Activated CD4-positive, alpha-beta T cell treated with anti-CD3 and anti-CD28 coated beads for 1 hour (primary cell): ENCODE results near the gene ZNF620.
"Not testable (repeated sequence)": the region's sequence is repeated elsewhere in the genome, so short reads cannot be mapped to it uniquely, and the experiment has no call there.

Experiments used
- DNase-seq: peaks from one replicate; pipeline ENCODE4 v3.0.0-alpha.2; 2020

The ZNF620 gene

DNA sequence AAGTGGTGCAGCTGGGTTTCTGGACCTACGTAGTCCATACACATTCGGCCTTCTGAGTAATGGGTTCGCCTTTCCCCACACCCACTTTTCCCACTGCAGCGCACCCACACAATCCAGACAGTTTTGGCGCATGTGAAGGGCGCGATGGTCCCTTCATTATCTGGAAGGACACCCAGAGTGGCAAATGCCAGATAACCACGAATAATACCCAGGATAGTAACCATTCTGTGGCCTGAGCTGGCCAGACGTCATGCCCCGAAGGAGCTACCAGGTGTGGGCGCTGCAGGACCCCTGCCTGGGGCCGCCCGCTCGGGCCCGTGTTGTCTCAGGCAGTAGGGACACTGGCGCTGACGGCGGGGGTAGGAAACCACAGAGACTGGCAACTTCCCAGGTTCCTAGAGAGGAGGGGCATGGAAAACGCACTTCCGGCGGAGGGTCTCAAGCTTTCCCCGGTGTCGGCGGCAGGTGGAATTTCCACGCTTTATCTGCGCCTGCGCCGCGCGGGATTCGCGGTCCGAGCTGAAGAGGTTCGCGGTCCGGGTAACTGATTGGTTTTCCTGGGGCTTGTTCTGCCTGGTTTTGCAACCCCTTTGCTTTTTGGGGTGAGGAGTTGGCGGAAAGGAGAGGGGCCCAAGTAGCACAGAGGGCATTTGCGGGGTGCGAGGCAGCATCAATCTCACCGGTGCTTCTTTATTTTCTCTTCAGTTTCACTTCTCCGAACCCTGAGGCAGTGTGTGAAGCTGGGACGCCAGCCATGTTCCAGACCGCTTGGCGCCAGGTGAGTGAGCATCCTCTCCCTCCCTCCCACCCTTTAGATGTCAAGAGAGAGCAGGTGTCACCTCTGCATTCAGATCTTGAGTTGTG, at the start of gene ZNF620:
Gene ZNF620 (plus strand): TSS at position 441 of the 864 bp plus-strand sequence. CDS start 314 bp downstream, at position 755.
- peak; percentile 46 for DNase-seq

DNA sequence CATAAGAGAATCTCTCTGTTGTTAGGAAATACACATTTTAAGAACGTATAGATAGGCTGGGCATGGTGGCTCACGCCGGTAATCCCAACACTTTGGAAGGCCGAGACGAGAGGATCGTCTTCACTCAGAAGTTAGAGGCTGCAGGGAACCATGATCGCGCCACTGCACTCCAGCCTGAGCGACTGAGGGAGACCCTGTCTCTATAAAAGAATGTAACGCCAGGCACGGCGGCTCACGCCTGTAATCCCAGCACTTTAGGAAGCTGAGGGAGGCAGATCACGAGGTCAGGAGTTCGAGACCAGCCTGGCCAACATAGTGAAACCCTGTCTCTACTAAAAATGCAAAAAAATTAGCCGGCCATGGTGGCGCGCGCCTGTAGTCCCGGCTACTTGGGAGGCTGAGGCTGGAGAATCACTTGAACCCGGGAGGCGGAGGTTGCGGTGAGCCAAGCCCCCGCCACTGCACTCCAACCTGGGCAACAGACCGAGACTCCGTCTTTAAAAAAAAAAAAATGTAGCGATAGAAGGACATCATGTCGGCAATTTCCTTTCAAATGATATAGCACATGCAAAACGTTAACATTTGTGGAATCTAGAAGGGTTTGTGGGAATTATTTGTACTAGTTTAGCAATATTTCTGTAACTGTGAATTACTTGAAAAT, 49.4 kb upstream of the ZNF620 start:
- no peak for DNase-seq

DNA sequence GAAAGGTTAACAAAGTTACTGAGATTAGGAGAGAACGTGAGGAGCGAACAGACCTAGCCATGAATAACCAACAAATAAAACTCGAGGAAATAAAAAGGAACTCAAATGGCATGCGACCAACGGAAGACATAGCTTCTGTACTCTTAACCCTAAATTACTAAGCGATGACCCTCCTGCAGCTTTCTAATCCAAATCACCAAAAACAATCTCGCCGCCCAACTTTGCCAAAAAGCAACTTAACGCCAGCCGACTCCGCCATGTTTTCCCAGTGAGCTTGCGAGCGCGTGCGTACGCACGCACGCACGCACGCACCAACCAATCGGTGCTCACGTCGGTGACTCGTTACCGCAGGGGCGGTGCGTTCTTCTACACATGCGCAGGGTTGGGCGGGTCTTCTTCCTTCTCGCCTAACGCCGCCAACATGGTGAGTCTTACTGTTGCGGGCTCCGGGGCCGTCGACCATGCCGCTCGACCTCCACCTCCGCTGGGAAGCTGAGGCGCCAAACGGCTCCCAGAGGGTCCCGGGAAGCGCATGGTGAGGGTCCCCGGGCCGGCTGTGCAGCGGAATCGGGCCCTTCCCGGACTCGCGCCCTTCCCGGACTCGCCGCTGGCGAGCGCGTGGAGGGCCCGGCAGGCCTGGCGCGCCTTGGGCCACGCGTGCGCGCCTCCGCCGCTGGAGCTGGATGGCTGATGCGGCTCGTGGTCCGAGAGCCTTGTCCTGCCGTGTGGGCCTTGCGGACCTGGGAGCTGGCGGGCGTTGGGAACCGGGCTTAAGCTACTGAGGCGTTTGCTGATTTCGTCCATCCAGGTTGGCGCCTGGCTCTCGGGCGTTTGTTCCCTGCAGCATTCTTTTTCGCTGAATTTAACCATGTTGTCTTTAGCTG, 48.7 kb upstream of the ZNF620 start, which contains the start of gene RPL14:
Gene RPL14 (plus strand): TSS at position 400 of the 884 bp plus-strand sequence. CDS start 133 bp downstream, at position 533.
- peak; percentile 91 for DNase-seq

DNA sequence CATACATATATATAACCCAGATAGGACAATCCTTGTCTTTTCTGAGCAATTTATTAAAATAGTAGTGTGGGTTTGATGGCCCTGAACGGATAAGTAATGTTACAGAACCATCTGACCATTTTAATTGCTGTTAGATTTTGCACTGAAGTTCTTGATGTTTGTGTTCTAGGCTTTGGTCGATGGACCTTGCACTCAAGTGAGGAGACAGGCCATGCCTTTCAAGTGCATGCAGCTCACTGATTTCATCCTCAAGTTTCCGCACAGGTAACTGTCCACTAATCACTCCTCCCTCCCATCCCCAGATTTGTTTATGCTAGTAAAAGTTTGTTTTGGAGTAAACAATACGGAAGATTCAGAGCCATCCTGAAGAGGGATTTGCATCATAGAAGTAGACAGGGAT, 47.4 kb upstream of the ZNF620 start:
- DNase-seq: no peak

DNA sequence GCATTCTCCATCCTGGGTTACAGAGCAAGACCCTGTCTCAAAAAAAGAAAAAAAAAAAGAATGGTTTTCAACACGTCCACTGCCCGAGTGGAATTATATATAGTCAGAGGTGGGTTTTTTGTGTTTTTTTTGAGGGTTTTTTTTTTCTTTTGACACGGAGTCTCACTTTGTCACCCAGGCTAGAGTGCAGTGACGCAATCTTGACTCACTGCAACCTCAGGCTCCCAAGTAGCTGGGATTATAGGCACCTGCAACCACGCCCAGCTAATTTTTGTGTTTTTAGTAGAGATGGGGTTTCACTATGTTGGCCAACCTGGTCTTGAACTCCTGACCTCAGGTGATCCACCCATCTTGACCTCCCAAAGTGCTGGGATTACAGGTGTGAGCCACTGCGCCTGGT, 45.4 kb upstream of the ZNF620 start:
- not testable (repeated sequence) for DNase-seq

DNA sequence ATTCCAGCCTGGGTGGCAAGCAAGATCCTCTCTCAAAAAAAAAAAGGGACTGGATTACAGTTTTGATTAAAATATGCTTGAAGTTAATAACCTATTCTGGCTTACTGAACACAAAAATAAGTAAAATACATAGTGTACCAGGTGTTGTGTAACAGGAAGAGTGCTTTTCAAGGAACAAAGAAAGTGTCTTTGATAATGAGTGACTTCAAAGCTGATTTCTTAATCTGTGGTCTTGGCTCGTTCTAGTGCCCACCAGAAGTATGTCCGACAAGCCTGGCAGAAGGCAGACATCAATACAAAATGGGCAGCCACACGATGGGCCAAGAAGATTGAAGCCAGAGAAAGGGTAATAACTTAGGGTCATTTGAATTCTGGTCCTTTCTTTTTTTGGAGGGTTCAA, 44.7 kb upstream of the ZNF620 start:
- no peak for DNase-seq

DNA sequence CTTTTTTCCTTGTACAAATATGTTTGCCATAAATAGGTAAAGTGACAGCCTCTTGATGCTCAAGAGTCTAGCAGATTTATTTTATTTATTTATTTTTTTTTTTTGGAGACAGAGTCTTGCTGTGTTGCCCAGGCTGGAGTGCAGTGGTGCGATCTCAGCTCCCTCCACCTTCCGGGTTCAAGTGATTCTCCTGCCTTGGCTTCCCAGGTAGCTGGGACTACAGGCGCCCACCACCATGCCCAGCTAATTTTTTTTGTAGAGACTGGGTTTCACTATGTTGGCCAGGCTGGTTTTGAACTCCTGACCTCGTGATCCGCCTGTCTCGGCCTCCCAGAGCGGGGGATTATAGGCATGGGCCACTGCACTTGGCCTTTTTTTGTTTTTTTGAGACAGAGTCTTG, 43.0 kb upstream of the ZNF620 start:
- DNase-seq: not testable (repeated sequence)

DNA sequence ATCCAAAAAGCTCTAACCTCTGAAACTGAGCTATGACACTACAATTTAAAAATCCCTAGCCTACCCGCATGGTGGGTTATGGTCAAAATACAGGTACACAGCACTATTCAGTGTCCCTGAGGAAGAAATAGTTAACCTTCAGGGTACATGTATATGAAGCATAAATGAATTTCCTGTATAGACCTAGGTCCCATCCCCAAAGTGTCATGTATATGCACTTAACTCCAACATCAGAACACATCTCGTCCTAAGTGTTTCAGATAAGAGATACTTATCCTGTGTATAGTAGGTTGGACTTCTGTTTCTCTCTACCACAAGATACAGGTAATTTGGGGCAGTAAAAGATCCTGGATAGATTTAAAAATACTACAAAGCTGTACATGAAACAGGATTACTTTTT, 42.3 kb upstream of the ZNF620 start:
- no peak for DNase-seq

DNA sequence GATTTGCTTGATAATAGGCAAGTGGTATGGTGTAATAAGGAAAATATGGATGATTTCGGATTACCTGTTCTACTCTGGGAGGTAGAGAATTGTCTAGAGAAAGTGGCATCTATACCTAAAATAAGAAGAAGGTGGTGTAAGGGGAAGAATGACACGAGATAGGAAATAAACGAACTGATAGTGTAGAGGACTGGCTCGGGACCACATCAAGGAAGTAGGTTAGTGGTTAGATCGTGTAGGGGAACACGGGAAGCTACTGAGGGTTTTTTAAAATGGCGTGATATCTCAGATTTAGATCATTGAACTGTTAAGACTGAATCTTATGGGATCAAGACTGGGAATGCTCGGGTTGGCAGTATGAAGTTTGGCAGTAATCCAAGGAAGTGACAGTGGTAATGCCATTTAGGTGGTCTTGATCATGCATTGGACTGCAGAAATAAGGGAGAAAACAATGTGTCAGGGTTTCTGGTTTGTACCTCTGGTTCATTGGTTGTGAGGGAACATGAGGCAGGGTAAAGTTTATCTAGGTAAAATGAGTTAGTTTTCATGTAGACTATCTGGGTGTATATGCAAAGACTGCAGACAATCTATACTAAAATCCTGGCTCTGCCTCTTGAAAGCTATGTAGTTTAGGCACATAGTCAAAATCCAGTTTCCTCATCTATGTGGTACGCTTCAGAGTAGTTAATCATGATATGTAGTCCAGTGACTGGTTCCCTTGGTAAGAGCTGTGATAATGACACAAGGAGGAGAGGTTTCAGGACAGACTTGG, 41.3 kb upstream of the ZNF620 start:
- DNase-seq: no peak

DNA sequence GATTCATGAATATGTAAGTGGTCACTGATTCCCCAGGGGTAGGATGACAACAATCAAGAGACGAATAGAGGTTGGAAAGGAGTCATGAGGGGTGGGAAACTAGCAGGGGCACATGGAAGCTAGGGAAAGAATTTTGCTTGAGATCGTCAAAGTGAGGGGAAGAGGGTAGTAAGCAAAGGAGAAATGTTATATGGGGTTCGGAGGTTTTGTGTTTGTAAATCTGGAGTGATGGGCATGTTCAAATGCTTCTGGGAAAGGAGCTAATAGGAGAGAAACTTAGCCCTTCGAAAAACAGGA, 40.8 kb upstream of the ZNF620 start:
- DNase-seq: no peak

DNA sequence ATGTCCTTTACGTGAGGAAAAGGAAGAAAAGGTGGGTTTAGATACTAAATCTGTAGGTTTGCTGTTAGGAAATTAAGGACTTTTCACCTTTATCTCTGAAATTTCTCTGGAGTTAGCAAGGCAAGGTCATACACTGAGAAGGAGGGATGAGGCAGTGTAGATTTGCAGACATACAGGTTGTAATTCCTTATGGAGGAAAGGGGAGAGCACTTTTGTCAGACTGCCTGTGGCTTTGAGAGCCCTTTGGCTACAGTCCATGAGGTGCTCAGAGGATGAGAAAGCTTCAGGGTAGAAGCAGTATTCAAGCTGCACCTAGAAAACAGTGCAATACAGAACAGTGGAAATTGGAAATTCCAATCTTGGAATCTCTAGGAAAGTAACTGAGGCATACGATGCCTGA, 40.4 kb upstream of the ZNF620 start:
- no peak for DNase-seq

DNA sequence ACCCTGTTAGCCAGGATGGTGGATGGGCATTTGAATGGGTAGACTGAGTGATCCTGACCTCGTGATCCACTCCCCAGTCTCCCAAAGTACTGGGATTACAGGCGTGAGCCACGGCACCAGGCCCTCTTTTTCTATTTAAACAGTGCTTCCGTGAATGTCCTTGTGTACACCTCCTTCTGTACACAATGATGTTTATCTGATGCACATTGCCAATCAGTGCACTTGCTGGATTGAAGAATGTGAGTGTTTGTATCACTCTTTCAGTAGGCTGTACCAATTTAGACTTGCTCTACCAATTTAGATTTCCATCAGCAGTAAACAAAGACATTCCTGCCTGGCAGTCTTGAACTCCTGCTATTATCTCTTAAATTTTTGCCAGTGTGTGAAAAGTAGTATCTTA, 37.8 kb upstream of the ZNF620 start:
- DNase-seq: no peak

DNA sequence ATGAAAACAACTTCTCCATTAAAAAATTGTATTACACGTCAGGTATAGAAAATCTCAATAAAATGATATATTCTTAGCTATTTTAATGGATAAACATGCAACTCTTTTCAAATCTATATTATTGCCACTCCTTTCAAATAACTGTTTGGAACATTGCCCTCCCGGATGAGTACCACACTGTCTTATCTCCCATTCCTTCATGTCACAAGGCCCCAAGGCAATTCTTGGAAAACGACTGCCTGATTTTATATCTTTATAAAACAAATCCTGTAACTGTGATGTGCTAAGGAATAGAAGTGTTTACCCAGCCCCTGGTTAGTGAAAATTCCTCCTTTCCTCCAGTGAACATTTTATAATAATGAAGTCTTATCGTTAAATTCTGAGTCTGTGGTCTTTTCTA, 35.1 kb upstream of the ZNF620 start:
- no peak for DNase-seq

DNA sequence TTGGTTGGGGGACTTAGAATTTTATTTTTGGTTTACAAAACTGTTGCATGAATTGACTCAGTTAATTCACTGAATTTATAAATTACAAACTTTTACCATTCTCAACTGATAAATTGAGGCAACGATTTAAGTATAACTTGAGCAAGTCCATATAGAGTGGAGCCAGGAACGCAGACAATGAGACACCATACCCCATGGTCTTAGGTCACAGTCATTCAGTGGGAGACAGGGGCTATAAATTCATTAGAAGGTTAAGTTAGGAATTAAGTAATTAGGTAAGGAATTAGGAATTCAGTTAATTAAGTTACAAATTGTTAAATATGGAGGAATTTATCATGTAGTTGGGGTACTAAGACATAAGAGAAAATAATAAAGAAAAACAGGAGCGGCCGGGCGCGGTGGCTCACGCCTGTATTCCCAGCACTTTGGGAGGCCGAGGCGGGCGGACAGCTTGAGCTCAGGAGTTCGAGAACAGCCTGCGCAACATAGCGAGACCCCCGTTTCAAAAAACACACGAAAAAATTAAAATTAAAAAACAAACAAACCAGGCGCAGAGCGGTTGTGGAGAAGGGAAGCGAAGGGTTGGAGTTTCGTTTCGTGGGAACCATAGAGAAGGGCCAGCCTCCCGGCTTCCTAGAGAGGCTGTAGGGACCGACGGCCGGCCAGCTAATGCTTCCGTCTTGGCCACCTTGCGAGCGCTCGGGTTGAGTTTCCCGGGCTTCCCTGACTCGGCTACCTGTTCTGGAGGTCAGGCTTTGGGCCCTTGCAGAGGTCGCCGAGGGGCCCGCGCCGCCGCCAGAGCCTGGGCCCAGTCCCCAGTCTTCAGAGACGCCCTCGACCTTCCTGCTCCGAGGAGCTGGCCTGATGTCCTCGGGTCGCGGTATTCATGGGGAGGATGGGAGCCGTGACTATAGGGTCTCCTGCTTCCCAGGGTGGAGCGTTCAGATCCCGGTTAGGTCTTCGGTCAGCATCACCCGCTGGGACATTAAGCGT, 29.1 kb upstream of the ZNF620 start, which contains the start of gene ZNF619:
Gene ZNF619 (plus strand): TSS at position 645 of the 993 bp plus-strand sequence. CDS start 858 bp downstream, outside the sequence.
- DNase-seq: peak; percentile 34

DNA sequence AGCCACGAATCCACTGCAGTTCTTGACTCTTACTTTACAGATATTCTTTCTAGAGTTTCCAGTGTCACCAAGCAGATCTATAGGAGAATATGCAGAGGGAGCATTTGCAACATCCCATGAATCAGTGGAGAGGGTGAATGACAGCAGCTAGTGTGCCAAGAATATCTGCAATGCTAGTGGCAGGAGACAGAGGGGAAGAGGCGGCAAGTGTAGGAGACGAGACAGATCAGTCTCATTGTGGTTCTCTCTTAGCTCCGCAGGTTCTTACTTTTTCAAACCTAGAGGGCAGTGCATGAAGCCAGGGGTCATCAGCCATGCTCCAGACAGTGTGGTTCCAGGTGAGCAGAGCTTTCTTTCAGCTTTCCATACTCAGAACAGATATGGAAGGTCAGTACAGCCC, 28.2 kb upstream of the ZNF620 start:
- no peak for DNase-seq

DNA sequence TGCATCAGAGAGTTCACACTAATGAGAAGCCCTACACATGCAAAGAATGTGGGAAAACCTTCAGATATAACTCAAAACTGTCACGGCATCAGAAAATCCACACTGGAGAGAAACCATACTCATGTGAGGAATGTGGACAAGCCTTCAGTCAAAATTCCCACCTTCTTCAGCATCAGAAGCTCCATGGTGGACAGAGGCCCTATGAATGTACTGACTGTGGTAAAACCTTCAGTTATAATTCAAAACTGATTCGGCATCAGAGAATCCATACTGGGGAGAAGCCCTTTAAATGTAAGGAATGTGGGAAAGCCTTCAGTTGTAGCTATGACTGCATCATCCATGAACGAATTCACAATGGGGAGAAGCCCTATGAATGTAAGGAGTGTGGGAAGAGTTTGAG, 18.7 kb upstream of the ZNF620 start:
- DNase-seq: no peak

DNA sequence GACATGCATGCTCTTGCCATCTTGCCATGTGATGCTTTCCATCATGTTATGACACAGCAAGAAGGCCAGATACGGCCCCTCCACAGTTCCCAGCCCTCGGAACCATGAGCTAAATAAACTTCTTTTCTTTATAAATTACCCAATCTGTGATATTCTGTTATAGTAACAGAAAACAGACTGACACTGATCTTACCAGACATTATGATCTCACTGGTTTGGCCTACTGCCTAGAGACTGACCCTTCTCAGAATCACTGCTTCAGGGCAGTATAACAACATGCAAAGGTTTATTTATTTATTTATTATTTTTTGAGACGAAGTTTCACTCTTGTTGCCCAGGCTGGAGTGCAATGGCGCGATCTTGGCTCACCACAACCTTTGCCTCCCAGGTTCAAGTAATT, 14.9 kb upstream of the ZNF620 start:
- DNase-seq: no peak

DNA sequence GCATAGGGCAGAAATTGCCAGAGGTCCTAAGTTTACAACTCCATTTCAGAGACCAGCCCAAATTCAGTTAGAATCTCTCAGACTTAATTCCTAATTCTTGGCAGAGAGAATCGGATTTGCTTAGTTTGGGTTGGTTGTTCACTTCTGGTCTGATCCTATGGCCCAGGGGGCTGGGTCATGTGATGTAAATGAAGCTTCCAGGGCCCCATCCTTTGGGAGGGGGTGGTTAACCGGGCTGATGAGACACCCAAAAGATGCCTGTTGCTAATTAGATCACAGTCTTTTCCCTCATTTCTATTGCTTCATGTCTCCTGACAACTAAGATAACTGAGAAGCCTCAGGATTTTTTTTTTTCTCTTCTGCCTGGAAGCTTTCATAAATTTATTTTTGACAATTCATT, 11.1 kb upstream of the ZNF620 start:
- no peak for DNase-seq

DNA sequence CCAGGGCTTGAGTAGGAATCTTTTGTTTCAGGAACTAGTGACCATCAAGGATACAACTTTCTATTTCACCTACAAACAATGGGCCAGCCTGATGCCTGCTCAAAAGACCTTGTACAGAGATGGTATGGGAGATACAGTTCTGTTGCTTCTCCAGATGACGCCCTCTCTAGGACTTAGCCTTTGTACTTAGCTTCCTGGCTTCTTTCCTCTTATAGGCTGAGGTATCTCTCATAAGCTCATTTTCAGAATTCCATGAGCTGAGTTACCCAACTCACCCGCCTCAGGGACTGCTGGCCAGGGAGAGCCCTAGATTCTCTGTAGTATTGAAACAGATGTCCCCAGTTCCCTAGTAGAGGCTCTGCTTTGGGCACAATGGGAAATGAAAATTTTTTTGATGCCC, 8.6 kb upstream of the ZNF620 start:
- no peak for DNase-seq

DNA sequence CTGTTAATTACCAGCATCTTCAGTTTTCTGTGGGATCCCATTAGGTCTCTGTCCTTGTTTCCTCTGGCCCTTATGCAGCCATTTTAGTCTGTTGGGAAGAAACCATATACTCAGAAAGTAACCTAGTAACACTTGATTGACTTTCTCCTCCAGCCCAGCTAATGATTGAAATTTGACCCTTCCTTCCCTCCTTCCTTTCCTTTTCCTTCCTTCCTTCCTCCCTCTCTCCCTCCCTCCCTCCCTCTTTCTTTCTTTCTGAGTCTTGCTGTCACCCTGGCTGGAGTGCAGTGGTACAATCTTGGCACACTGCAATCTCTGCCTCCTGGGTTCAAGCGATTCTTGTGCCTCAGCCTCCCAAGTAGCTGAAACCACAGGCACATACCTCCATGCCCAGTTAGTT, 5.9 kb upstream of the ZNF620 start:
- DNase-seq: no peak

DNA sequence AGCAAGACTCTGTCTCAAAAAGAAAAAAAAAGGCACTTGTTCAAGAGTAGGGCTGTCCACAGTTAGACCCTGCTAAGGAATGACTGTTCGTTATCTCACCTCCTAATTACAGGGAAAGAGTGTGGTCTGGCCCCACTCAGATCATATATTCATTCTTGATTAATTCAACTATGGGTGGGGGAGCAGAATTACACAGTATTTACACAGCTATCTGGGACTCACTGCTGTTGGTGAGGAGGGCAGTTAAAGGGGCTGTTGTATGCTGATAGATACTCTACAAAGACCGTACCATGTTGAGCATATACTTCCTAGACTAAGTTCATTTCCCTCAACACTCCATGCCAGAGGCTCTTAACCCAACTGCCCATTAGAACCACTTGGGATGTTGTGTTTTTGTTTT, 3.8 kb upstream of the ZNF620 start:
- no peak for DNase-seq
